ENCODE data around the gene MCEE. TPM values are rescaled to one million over a fixed set of nuclear protein-coding genes. Genes with fewer than 3 reads are reported as not detected.

Gene MCEE
- total and polyA plus RNA-seq, 4 donors = 13.1 to 57.6 (median 23.9) TPM

- H3K27ac ChIP-seq (ENCODE audit: low read depth in 1 of 2, low read length in 2 of 2) = no peak overlapping the region
- no peaks in the 10 kb centered on the region for H3K36me3 ChIP-seq (ENCODE audit: control insufficient read depth in 4 of 4, insufficient read depth in 3 of 4, low read depth in 1 of 4, low read length in 3 of 4)
- 78% methylated on average over 3 of the region's 3 CpGs for WGBS
- H3K9ac ChIP-seq (ENCODE audit: low read depth in 1 of 2, low read length in 2 of 2) = no peak overlapping the region
- no peaks in the 10 kb centered on the region for H3K9me3 ChIP-seq (ENCODE audit: control insufficient read depth in 4 of 4, low read length in 3 of 4)
- no peak for DNase-seq (ENCODE audit: low spot score)
- peaks cover 3 to 12% (median 6%) of the 10 kb centered on the region in 4 donors for H3K4me1 ChIP-seq (ENCODE audit: control insufficient read depth in 4 of 4, insufficient read depth in 4 of 4, low read length in 3 of 4)
- H3K4me3 ChIP-seq (ENCODE audit: low read depth in 1 of 3, low read length in 3 of 3) = no peak overlapping the region
- no peak for TF ChIP-seq HNF4G (IDR thresholded peaks at IDR 0.05)
- no peak for TF ChIP-seq REST (IDR thresholded peaks at IDR 0.05)
- TF ChIP-seq MAX (IDR thresholded peaks at IDR 0.05) = no peak
- no peak for TF ChIP-seq YY1 (IDR thresholded peaks at IDR 0.05)
- TF ChIP-seq HNF4A (conservative IDR thresholded peaks at IDR 0.05) = no peak
- no peak for TF ChIP-seq EGR1 (IDR thresholded peaks at IDR 0.05; ENCODE audit: low read depth in 2 of 2)
- no peak for TF ChIP-seq CTCF (IDR thresholded peaks at IDR 0.05; ENCODE audit: low read depth, low read length, missing input control)
- TF ChIP-seq FOXA2 (IDR thresholded peaks at IDR 0.05) = no peak
- no peak for TF ChIP-seq RAD21 (IDR thresholded peaks at IDR 0.05)
- TF ChIP-seq NR2F2 (IDR thresholded peaks at IDR 0.05) = no peak
- no peak for TF ChIP-seq GABPA (IDR thresholded peaks at IDR 0.05 in 1 of 2, conservative IDR thresholded peaks at IDR 0.05 in 1 of 2)
- no peak for TF ChIP-seq SP1 (IDR thresholded peaks at IDR 0.05)
- TF ChIP-seq TAF1 (conservative IDR thresholded peaks at IDR 0.05) = no peak
- no peak for TF ChIP-seq JUND (IDR thresholded peaks at IDR 0.05)
- no peak for TF ChIP-seq ATF3 (IDR thresholded peaks at IDR 0.05)
- H3K27me3 ChIP-seq (ENCODE audit: control insufficient read depth in 4 of 4, insufficient read depth in 4 of 4, low read length in 3 of 4) = no peaks in the 10 kb centered on the region
Observed at GRCh38 chr2:71174207-71174606, 44.2 kb upstream of the MCEE start.

- 25% methylated on average over 1 of the region's 1 CpG for WGBS
- peak; percentile 55 for DNase-seq (ENCODE audit: low spot score)
- Histone ChIP-seq H3K9ac (ENCODE audit: low read depth in 1 of 2, low read length in 2 of 2) (no peak overlapping the region), H3K4me3 (ENCODE audit: low read depth in 1 of 3, low read length in 3 of 3) (no peak overlapping the region), H3K27me3 (ENCODE audit: control insufficient read depth in 4 of 4, insufficient read depth in 4 of 4, low read length in 3 of 4) (no peaks in the 10 kb centered on the region), H3K9me3 (ENCODE audit: control insufficient read depth in 4 of 4, low read length in 3 of 4) (no peaks in the 10 kb centered on the region), H3K36me3 (ENCODE audit: control insufficient read depth in 4 of 4, insufficient read depth in 3 of 4, low read depth in 1 of 4, low read length in 3 of 4) (no peaks in the 10 kb centered on the region), H3K27ac (ENCODE audit: low read depth in 1 of 2, low read length in 2 of 2) (no peak overlapping the region), H3K4me1 (ENCODE audit: control insufficient read depth in 4 of 4, insufficient read depth in 4 of 4, low read length in 3 of 4) (peaks cover 3 to 12% (median 6%) of the 10 kb centered on the region in 4 donors)
- peak; percentile 92 for TF ChIP-seq SP1 (IDR thresholded peaks at IDR 0.05)
- peak; percentile 21 for TF ChIP-seq FOXA2 (IDR thresholded peaks at IDR 0.05)
- no peak for TF ChIP-seq GABPA (IDR thresholded peaks at IDR 0.05 in 1 of 2, conservative IDR thresholded peaks at IDR 0.05 in 1 of 2)
- peak; percentile 13 for TF ChIP-seq FOXA1 (IDR thresholded peaks at IDR 0.05)
- TF ChIP-seq MAX (IDR thresholded peaks at IDR 0.05) = peak; percentile 56
- TF ChIP-seq HNF4G (IDR thresholded peaks at IDR 0.05) = peak; percentile 48
- peak; percentile 57 for TF ChIP-seq NR2F2 (IDR thresholded peaks at IDR 0.05)
- peak; percentile 56 for TF ChIP-seq ZBTB33 (IDR thresholded peaks at IDR 0.05)
- peak; percentile 81 for TF ChIP-seq YY1 (IDR thresholded peaks at IDR 0.05)
- peak; percentile 66 for TF ChIP-seq REST (IDR thresholded peaks at IDR 0.05)
- peak; percentile 92 to 95 for TF ChIP-seq RXRA (IDR thresholded peaks at IDR 0.05)
- peak in 1 of 2 donors; percentile 29 for TF ChIP-seq EGR1 (IDR thresholded peaks at IDR 0.05; ENCODE audit: low read depth in 2 of 2)
- TF ChIP-seq RAD21 (IDR thresholded peaks at IDR 0.05) = peak; percentile 49 to 56
Observed at GRCh38 chr2:71173096-71173495, 43.1 kb upstream of the MCEE start.

All from liver (tissue), 9 donors.